HepG2 (cell line): ENCODE data around the gene ADARB1. TPM values are rescaled to one million over a fixed set of nuclear protein-coding genes. Genes with fewer than 3 reads are reported as not detected.

Source experiments
- ATAC-seq: fragments of 200-7000 bp; cut with Tn5 transposase; 3 replicates; pipeline ENCODE4 v1.9.1; 2020; ENCODE audit warnings: mild to moderate bottlenecking, moderate library complexity
- BruUV-seq: library from RNA; stranded (reverse); fragments of 400-500 nt; replicated peaks from 2 replicates; lab custom pipeline; 2021; lab: Mats Ljungman, UMichigan
- CTCF ChIA-PET: fragments of 300-600 bp; formaldehyde crosslinking; extraction: SDS; loops from one replicate; lab custom pipeline; 2021; ENCODE audit warnings: low total read pairs, inconsistent platforms, low intra/inter-chr PET ratio; lab: Yijun Ruan, JAX
- POLR2A ChIA-PET: fragments of 350-600 bp; sonication (Branson Sonifier 250); formaldehyde crosslinking; loops from one replicate; lab custom pipeline; 2020; ENCODE audit warnings: antibody characterized with exemption, inconsistent platforms; lab: Yijun Ruan, JAX
- DNase-seq: peaks from one replicate; pipeline ENCODE4 v3.0.0-alpha.2; 2015; ENCODE audit warnings: low spot score
- FAIRE-seq: peaks from 3 replicates; lab custom pipeline; 2011; peaks lifted over from hg19 to GRCh38; lab: Jason Lieb, UNC
- H2AFZ ChIP-seq: one replicate; pipeline ENCODE4 v1.6.1; 2011; ENCODE audit warnings: low read length, inconsistent platforms
- H3K27ac ChIP-seq: fragments of 300-600 bp; 3 replicates; pipeline ENCODE4 v1.8.0; 2011; ENCODE audit warnings: mixed run types, mild to moderate bottlenecking, mixed read lengths, low read length, inconsistent platforms; ENCODE audit not compliant: insufficient read depth; ENCODE audit errors: extremely low read length
- H3K27me3 ChIP-seq, 2 experiments: fragments of 200-600 bp in 1 of 2; 2 replicates in 1 of 2; 3 replicates in 1 of 2; pipeline versions ENCODE4 v1.6.0 to v1.8.0; 2011; ENCODE audit warnings: low read length in 2 of 2, mild to moderate bottlenecking in 2 of 2, moderate library complexity in 2 of 2, inconsistent platforms in 1 of 2; ENCODE audit not compliant: insufficient read depth in 2 of 2, control insufficient read depth in 1 of 2
- H3K36me3 ChIP-seq, 2 experiments: fragments of 200-600 bp in 1 of 2; replicated peaks in 1 of 2; 2 replicates in 1 of 2; 3 replicates in 1 of 2; pipeline versions ENCODE4 v1.5.1 to v1.8.0; 2011; ENCODE audit warnings: low read length in 2 of 2, inconsistent platforms in 1 of 2; ENCODE audit not compliant: insufficient read depth in 2 of 2, control insufficient read depth in 1 of 2
- H3K4me1 ChIP-seq: 2 replicates; pipeline ENCODE4 v1.5.1; 2012; ENCODE audit warnings: low read length, inconsistent platforms; ENCODE audit not compliant: insufficient read depth
- H3K4me2 ChIP-seq: 2 replicates; pipeline ENCODE4 v1.6.0; 2011; ENCODE audit warnings: low read depth, low read length, inconsistent platforms
- H3K4me3 ChIP-seq, 3 experiments: fragments of 200-600 bp in 1 of 3; sonication (generic), shearing (Covaris generic) in 1 of 3; replicated peaks in 1 of 3; 2 replicates each; pipeline ENCODE4 v1.5.1; 2011 to 2016; ENCODE audit warnings: low read length in 3 of 3, inconsistent platforms in 2 of 3, low read depth in 2 of 3, mild to moderate bottlenecking in 2 of 3, control low read depth in 1 of 3, mixed read lengths in 1 of 3; ENCODE audit not compliant: insufficient read depth in 1 of 3
- H3K79me2 ChIP-seq: one replicate; pipeline ENCODE4 v1.6.1; 2011; ENCODE audit warnings: low read length, inconsistent platforms; ENCODE audit not compliant: insufficient read depth
- H3K9ac ChIP-seq: 2 replicates; pipeline ENCODE4 v1.6.0; 2011; ENCODE audit warnings: mild to moderate bottlenecking, low read depth, low read length, inconsistent platforms; ENCODE audit not compliant: insufficient read depth
- H3K9me3 ChIP-seq: 2 replicates; pipeline ENCODE4 v1.5.1; 2012; ENCODE audit warnings: mild to moderate bottlenecking, low read length
- H4K20me1 ChIP-seq: 2 replicates; pipeline ENCODE4 v1.6.0; 2011; ENCODE audit warnings: inconsistent platforms, mild to moderate bottlenecking, low read length, moderate library complexity; ENCODE audit not compliant: insufficient read depth
- DNMT1 ChIP-seq: sonication (generic); formaldehyde crosslinking; IDR thresholded peaks from 2 replicates; pipeline ENCODE4 v1.5.1; 2020; ENCODE audit warnings: mild to moderate bottlenecking, missing genetic modification reagents
- GABPB1 ChIP-seq: IDR thresholded peaks from 2 replicates; pipeline ENCODE4 v1.6.1; 2016; ENCODE audit warnings: mild to moderate bottlenecking, missing genetic modification reagents, moderate library complexity, missing compliant biosample characterization
- HNRNPLL ChIP-seq: fragments of 200-400 bp; formaldehyde crosslinking; IDR thresholded peaks from 2 replicates; pipeline ENCODE4 v1.6.1; 2017; ENCODE audit warnings: mild to moderate bottlenecking, low read depth, low read length; ENCODE audit not compliant: poor library complexity, severe bottlenecking
- MTF2 ChIP-seq: sonication (generic); formaldehyde crosslinking; IDR thresholded peaks from 2 replicates; pipeline ENCODE4 v1.5.0; 2020; ENCODE audit warnings: missing genetic modification reagents, borderline replicate concordance
- RFX5 ChIP-seq: IDR thresholded peaks from 2 replicates; pipeline ENCODE4 v1.6.1; 2011; ENCODE audit warnings: low read depth, low read length, improper control_type of control experiment
- TBX2 ChIP-seq: sonication (generic); formaldehyde crosslinking; IDR thresholded peaks from 2 replicates; pipeline ENCODE4 v1.5.0; 2020; ENCODE audit warnings: missing genetic modification reagents, mild to moderate bottlenecking, borderline replicate concordance
- THAP11 ChIP-seq: IDR thresholded peaks from 2 replicates; pipeline ENCODE4 v1.6.1; 2016; ENCODE audit warnings: missing biosample characterization, missing genetic modification reagents
- ZNF101 ChIP-seq: sonication (generic); formaldehyde crosslinking; IDR thresholded peaks from 2 replicates; pipeline ENCODE4 v1.4.0; 2020; ENCODE audit warnings: mild to moderate bottlenecking, low read depth, missing genetic modification reagents, borderline replicate concordance
- ZNF292 ChIP-seq: sonication (generic); formaldehyde crosslinking; IDR thresholded peaks from 2 replicates; pipeline ENCODE4 v1.8.1; 2022; ENCODE audit warnings: mild to moderate bottlenecking, low read depth, missing genetic modification reagents, borderline replicate concordance
- ZNF678 ChIP-seq: sonication (generic); formaldehyde crosslinking; IDR thresholded peaks from 2 replicates; pipeline ENCODE4 v1.4.0; 2020; ENCODE audit warnings: mild to moderate bottlenecking, missing genetic modification reagents
- WGBS: methylation state at CpG from one replicate; pipeline ENCODE4 v1.1.6; 2017; ENCODE audit warnings: low lambda C conversion rate; 5-methylcytosine and 5-hydroxymethylcytosine counted together
- in situ Hi-C: cut with HindIII; loops from 2 replicates; pipeline ENCODE4 v1.10.0; 2017; ENCODE audit warnings: low pct_unique_long_range_greater_than_20kb; ENCODE audit not compliant: extremely low pct_ligation_motif_present
- intact Hi-C: fragments of 100-400 bp; cut with micrococcal nuclease; formaldehyde crosslinking; loops from one replicate; pipeline ENCODE4 v1.10.0; 2022; ENCODE audit not compliant: unreplicated experiment
- polyA plus RNA-seq, 8 experiments: library from polyadenylated mRNA; depleted of rRNA in 3 of 8; stranded (reverse) in 7 of 8; unstranded in 1 of 8; fragments of >200 nt; fragmentation: Illumina TruSeq in 4 of 8; extraction: Trizol in 4 of 8; gene quantifications; 2 replicates each; pipeline versions ENCODE4 v1.2.1 to v1.2.3, GENCODE V29; 2011 to 2016; ENCODE audit warnings: low read depth in 4 of 8, missing spikeins in 1 of 8, mixed read lengths in 1 of 8; ENCODE audit not compliant: insufficient read depth in 1 of 8
- total RNA-seq, 5 experiments: library from RNA; depleted of rRNA; stranded (reverse); fragments of >200 nt; fragmentation: Illumina TruSeq; extraction: Trizol; gene quantifications; 2 replicates each; pipeline ENCODE4 v1.2.3, GENCODE V29; 2016; ENCODE audit warnings: low read depth in 1 of 5
- TF ChIP-seq, protein P1 (sequence below): sonication (generic); formaldehyde crosslinking; IDR thresholded peaks from 2 replicates; pipeline ENCODE4 v1.8.1; 2023; ENCODE audit warnings: mild to moderate bottlenecking, moderate library complexity, missing genetic modification reagents
- TF ChIP-seq, protein P2 (sequence below): sonication (generic); formaldehyde crosslinking; IDR thresholded peaks from 2 replicates; pipeline ENCODE4 v1.5.1; 2020; ENCODE audit warnings: mild to moderate bottlenecking, missing genetic modification reagents, moderate library complexity

Gene ADARB1
- total and polyA plus RNA-seq, 2 of the 13 experiments (the other 11 are each of a cell fraction or from before 2014, with no cell fraction given) = 6.6 to 10.0 TPM

DNA sequence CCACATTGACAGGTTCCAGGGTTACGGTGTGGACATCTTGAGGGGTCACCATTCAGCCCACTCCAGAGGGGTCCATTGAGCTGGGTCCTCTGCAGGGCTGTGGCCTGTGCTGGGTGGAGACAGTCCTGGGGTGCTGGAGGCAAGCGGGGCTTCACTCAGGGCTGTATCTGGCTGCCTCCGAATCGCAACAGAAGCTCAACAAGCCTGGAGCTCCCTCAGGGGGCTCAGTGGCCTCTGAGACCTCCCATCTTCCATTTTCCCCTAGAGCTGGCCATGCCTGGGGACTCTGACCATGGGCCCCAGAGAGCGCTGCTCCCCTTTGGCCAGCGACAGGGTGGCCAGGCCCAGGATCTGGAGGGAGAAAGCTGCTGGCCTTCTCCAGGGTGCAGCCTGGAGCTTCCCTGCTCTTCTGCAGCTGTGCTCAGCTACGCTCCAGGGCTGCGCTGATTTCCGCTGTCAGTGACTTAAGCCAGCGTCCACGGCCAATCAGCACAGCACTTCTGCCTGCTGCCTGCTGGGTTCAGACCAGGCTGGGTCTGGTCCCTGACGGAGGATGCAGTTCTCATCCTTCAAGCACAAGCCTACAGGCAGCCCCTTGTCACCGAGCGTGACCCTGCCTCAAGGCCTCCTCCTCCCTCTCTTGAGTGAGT is 45.0 kb upstream of the ADARB1 start:
- H3K27me3 ChIP-seq = peaks cover 2 to 56% of the 10 kb centered on the region in 2 experiments
- TF ChIP-seq, protein P1, sequence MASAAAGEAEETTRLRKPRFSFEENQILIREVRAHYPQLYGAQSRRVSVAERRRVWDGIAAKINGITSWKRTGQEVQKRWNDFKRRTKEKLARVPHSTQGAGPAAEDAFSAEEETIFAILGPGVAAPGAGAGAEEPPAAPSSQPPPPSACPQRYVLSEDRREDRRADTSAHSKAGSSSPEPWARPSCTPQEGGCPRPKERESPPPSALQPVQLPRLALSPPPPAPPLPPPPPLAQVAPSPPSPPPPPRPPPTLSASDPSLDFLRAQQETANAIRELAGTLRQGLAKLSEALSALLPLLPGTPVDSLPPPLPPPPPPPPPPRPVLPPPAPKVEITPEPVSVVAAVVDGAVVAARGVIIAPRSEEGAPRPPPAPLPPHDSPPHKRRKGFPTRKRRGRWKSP (CRISPR knock-in tag) = no peak
- TF ChIP-seq ZNF678 (CRISPR knock-in tag) (no peak), MTF2 (CRISPR knock-in tag) (0 out of 2 replicates have a peak, but pooled peaks have one; percentile 59), HNRNPLL (peak; percentile 38), RFX5 (no peak), DNMT1 (peak; percentile 38; the same call in 1 of the 2 replicates), THAP11 (CRISPR knock-in tag) (no peak), TBX2 (CRISPR knock-in tag) (no peak), ZNF101 (no peak), ZNF292 (0 out of 2 replicates have a peak, but pooled peaks have one; percentile 46), GABPB1 (CRISPR knock-in tag) (0 out of 2 replicates have a peak, but pooled peaks have one; percentile 30)
- TF ChIP-seq, protein P2, sequence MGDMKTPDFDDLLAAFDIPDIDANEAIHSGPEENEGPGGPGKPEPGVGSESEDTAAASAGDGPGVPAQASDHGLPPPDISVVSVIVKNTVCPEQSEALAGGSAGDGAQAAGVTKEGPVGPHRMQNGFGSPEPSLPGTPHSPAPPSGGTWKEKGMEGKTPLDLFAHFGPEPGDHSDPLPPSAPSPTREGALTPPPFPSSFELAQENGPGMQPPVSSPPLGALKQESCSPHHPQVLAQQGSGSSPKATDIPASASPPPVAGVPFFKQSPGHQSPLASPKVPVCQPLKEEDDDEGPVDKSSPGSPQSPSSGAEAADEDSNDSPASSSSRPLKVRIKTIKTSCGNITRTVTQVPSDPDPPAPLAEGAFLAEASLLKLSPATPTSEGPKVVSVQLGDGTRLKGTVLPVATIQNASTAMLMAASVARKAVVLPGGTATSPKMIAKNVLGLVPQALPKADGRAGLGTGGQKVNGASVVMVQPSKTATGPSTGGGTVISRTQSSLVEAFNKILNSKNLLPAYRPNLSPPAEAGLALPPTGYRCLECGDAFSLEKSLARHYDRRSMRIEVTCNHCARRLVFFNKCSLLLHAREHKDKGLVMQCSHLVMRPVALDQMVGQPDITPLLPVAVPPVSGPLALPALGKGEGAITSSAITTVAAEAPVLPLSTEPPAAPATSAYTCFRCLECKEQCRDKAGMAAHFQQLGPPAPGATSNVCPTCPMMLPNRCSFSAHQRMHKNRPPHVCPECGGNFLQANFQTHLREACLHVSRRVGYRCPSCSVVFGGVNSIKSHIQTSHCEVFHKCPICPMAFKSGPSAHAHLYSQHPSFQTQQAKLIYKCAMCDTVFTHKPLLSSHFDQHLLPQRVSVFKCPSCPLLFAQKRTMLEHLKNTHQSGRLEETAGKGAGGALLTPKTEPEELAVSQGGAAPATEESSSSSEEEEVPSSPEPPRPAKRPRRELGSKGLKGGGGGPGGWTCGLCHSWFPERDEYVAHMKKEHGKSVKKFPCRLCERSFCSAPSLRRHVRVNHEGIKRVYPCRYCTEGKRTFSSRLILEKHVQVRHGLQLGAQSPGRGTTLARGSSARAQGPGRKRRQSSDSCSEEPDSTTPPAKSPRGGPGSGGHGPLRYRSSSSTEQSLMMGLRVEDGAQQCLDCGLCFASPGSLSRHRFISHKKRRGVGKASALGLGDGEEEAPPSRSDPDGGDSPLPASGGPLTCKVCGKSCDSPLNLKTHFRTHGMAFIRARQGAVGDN (CRISPR knock-in tag) = peak; percentile 25; the same call in 1 of the 2 replicates
- in situ Hi-C loops (no loop called here), intact Hi-C loops (no loop called here)
- H2AFZ ChIP-seq = no peak overlapping the region
- no peaks in the 10 kb centered on the region for H4K20me1 ChIP-seq
- ChIA-PET POLR2A (interaction anchor here (0.9 kb wide), 1 partner anchor 25 kb away, joined by 3 read pairs; no protein-coding TSS in a partner anchor), CTCF (no interaction called here)
- DNase-seq (peak; percentile 18), ATAC-seq (peak; percentile 77), FAIRE-seq (no peak)
- H3K4me3 ChIP-seq = peak overlapping the region in 1 of 3 experiments; percentile 23; a peak in 1 of 6 replicates
- no peak overlapping the region for H3K27ac ChIP-seq
- H3K4me2 ChIP-seq = peak overlapping the region; percentile 31; the same call in 1 of the 2 replicates
- no peak overlapping the region for H3K9ac ChIP-seq
- 66% methylated on average over 5 of the region's 14 CpGs for WGBS
- no peaks in the 10 kb centered on the region for H3K79me2 ChIP-seq
- peaks cover 44% of the 10 kb centered on the region for H3K4me1 ChIP-seq
- H3K9me3 ChIP-seq = no peaks in the 10 kb centered on the region
- no peaks in the 10 kb centered on the region for H3K36me3 ChIP-seq
- no TSS peak for BruUV-seq
